Activated CD4-positive, alpha-beta T cell treated with anti-CD3 and anti-CD28 coated beads, Interleukin-2, Interleukin-4, amounts not matched to agents 100 ng/mL and 50 ng/mL, durations not matched to agents 16 hours and 8 hours (primary cell): ENCODE results near the gene ZBTB20.
A peak's percentile ranks its signal among the peaks of the same experiment; 100 is the strongest.

Experiments
- DNase-seq: peaks from one replicate; pipeline ENCODE4 v3.0.0-alpha.2; 2020; ENCODE audit warnings: low spot score

The ZBTB20 gene

DNA sequence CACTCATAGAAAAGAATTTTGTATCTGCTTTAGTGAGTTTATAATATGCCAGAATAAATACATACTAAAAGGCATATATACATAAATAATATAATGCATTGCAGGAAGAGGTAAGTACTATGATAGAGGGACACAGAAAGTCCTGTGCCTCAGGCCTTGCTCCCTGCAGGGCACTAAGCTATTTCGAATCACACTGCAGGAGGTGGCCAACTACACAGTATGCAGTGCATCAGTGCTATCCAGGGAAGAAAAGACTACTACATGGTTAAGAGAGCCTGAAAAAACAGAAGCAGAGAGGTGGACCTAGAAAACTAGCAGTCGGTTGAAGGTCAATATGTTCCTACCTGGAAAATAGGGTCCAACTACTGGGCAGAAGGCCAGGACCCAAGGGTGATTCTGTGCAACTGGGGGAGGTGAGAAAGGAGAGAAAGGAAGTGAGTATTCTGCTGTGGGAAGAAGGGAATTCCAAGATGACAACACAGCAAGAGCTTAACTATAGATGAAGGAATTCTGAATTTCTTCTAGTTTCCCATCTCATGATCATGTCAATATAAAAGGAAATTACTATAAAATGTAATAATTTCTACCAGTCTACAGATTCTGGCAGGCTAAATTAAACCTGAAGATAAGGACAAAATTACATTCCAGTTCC is 218.0 kb downstream of the ZBTB20 start:
- DNase-seq, result no peak

- no peak for DNase-seq
Measured at GRCh38 chr3:114904633-114905032, 242.5 kb downstream of the ZBTB20 start.

- DNase-seq, result no peak
Measured at GRCh38 chr3:114903213-114903612, 243.9 kb downstream of the ZBTB20 start.

DNA sequence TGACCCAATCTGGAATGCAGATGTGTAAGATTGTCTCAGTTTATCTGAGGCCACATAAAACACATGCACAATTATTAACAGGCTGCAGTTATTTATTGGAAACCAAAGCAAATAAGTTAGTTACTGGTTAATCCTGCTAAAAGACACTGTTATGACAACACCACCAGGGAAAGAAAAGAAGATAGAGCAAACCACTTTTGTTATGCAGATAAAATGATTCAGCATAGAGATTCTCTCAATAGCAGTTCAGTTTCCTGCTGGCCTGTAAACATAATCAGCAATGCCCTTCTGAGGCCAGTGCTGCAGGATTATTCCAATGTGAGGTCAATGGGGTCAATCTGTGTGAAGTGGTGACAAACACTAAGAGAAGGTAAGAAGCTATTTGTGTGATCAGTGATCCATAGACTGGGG is 244.4 kb downstream of the ZBTB20 start:
- no peak for DNase-seq

GRCh38 chr3:114900908-114901307 is 246.2 kb downstream of the ZBTB20 start:
- no peak for DNase-seq

DNA sequence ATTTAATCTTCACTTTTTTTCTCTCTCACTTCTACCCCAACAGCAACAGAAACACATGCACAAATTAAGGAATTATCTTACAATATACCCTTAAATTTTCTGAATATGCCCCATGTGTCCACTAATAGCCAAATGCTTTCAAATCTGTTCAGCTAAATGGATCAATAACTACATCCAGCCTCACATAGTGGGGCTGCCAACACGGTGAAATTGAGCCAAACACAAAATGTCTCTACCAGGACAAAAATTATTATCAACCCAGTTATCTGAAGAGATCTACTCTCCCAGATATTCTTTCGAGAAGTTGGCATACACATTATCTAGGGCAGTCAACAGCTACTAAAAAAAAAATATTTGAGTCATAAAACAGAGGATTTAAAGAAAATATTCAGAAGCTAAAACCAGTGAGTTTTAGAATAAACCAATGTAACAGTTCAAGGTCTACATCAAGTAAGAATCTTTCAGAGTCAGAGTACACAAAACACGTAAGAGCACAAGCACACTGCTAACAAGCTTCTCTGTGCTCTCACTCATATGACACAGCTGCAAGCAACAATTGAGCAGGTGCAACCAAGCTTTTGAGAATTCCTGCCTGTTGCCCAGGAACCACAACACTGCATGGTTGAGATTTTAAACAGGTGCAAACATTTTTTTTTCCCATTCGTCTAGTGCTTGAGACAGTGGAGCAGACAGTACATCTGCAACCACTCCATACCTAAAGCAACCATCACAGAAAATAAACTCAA is 247.7 kb downstream of the ZBTB20 start:
- no peak for DNase-seq

- DNase-seq, result no peak
Measured at GRCh38 chr3:114896978-114897377, 250.1 kb downstream of the ZBTB20 start.

- DNase-seq, result no peak
Measured at GRCh38 chr3:114893361-114893760, 253.7 kb downstream of the ZBTB20 start.

DNA sequence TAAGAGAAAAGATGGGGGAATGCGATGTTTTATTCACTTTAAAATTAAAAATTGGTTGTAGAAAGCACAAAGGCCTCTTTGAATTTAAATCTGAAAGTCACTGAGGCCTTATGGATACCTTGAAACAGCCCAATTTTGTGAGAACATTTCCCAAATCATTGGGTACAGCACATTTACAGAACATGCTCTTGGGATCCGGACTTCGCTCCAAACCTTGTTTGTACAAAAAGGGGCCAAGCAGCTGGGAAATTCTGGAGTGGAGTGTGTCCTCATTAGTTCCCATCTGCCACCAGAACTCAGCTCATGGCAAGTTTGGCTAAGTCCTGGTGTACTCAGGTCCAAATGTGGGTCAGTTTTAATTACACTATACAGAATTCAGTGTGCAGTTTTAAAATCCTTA is 254.2 kb downstream of the ZBTB20 start:
- DNase-seq, result no peak

GRCh38 chr3:114892131-114892879 is 254.8 kb downstream of the ZBTB20 start:
- DNase-seq, result no peak

- no peak for DNase-seq
Measured at GRCh38 chr3:114887806-114888205, 259.3 kb downstream of the ZBTB20 start.

GRCh38 chr3:114886905-114887304 is 260.2 kb downstream of the ZBTB20 start:
- DNase-seq, result no peak

DNA sequence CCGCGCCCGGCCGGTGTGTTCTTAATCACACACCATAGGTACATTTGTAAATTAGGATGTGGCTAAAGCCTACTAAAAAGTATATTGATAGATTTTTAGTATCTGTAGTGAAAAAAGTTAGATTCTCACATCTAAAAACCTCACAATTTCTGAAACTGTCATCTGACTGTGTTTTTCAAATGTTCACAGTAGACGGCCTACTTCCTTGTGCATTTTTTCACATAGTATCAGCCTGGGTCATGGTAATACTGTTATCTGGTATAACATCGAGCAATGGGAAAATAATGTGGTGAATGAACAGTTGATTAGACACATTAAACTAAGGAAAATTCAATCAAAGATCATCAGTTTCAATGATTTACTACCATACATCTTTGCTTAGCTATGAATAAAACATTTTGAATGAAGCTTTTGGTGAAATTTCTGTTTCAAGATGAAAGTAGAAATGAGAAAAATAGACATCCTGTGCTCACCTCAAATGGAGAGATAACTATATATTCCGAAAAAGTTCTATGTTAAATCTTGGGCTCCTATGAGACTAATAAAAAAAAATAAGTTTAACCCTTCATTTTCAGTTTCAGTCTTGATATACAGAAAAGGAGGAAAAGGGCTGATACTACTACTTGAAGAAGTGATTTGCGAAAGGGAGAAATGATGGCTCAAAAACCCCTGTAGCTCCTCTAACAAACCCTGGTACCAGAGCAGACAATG is 262.7 kb downstream of the ZBTB20 start:
- DNase-seq, result no peak

DNA sequence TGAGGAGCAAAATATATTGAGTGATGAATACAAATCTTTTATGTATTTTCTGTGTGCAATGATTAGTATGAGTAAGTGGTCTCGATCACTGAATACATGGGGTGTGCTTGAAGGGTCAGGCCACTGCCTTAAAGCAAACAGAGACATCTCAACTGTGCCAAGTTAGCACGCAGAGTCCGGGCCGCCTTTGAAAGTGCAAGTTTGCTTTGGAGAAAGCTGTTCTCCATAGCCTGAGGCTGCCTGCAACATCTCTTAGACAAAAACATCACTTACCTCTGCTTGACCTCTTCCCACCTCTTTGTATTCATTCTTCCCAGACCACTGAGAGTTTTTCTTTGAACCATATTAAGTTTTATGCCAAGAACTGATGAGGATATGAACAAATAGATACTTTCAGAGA is 267.0 kb downstream of the ZBTB20 start:
- no peak for DNase-seq

DNA sequence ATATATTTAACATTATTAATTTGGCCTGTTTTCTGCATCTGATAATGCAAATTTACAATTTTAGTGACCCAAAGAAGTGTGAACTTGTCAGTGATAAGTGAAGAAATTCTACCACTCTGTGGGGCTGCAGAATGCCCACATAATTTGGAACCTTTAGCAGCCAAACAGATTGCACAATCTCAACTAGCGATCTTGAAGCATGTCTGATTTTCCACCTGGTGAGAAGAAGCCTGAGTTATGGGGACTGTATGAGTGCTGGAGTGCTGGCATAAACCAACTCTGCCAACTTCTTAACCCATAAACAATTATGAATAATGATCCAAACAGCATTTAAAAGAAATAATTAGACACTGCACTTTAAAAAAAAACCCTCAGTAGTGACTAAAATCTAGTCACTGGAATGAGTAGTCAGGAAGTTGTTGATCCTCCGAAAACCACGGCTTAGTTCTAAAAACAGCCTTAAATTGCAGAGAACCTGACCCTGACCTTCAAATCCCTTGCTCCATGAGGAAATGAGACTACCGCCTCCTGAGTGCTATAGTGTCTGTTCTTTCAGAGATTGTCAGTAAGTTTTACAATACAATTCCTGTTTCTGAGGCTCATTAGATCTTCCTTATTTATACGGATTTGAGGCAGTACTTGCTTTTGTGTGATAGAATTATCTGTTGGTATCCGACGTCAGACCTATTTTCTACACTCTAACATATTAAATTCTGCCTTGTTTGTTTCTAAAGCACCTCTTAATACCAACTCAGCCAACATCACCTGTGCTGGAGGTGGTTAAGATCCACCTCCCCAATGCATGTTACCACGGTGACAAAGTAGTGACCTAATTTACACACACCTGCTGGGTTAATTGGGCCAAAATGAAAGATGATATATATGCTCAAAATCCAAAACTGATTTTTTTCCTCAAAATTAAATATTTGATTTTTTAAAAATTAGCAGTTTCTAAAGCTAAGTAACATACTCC is 267.7 kb downstream of the ZBTB20 start:
- DNase-seq, result peak; percentile 38

DNA sequence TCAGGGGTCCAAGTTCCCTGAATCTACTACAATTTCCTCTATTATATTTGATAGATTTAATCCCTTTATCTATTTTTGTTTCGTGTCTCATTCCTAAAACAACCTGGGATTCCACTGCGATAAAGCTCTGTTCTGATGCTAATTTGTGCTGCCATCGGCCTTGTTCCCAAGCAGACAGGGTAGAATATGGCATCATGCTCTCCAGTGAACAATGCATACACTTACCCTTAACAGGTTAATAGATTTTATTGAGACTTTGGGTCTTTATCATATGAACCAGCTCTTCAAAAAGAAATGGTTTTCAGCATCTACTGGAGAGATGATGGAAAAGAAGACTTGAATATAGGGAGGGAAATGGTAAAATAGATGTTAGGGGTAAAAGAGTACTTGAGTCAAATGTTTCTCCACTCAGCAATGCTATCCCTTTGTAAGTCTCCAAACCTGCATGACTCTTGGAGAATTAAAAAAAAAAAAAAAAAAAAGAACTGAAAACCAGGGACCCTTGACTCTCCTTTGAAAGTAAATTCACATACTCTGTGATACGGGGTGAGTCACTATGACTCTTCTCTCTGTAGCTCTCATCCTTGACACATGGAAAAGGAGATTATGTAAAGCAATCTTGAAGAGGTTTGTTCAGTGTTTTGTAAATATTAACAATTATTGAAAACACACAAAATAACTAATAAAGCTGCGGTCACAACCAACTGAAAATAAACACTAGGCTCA is 268.8 kb downstream of the ZBTB20 start:
- DNase-seq, result no peak

- no peak for DNase-seq
Measured at GRCh38 chr3:114877378-114878113, 269.5 kb downstream of the ZBTB20 start.

DNA sequence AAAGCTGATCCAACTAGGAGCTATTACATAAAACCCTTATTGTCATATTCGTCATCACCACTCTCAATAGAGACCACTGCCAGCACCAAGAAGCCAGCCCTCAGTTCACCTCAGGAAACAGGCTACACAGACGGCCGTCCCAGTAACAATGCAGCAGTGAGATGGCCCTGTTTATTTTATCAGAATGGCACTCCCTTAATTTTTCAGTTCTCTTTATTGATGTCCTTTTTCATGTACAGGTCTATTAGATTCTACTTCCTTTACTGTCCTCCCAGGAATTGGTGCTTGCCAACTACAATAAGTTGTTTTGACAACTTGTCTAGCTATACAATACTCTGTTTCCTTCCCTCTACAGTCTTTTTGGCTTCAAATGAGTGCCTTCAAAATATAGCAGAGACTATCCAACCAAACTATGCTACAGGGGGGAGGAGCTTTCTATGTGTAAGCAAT is 272.5 kb downstream of the ZBTB20 start:
- no peak for DNase-seq

- DNase-seq, result no peak
Measured at GRCh38 chr3:114873591-114873990, 273.5 kb downstream of the ZBTB20 start.

DNA sequence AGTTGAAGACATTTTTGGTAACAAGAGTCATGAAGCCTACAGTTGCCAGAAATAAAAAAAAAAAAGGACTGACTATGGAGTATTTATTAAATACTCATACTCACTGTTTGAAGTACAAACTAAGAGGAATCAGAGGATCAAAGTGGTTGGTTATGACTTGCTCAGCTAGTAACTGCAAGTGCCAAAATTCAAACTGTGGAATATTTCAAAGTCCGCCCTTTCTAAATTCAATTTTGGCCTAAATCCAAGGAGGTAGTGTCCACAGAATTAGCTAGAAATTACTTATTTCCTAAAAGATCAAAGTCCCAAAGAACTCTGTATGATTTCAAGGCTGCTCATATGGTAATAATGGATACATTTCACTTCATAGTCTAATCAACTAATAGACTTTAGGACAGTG is 274.5 kb downstream of the ZBTB20 start:
- DNase-seq, result no peak
